Caco-2 (cell line): Measurements from ENCODE around the gene PIGK. TPM values are rescaled to one million over a fixed set of nuclear protein-coding genes. Genes with fewer than 3 reads are reported as not detected.
A peak's percentile ranks its signal among the peaks of the same experiment; 100 is the strongest.

Experiments
- BruUV-seq: library from RNA; stranded (reverse); fragments of 400-500 nt; replicated peaks from 2 replicates; lab custom pipeline; 2021; lab: Mats Ljungman, UMichigan
- CTCF ChIA-PET: fragments of 300-600 bp; sonication (Branson Sonifier 250); formaldehyde crosslinking; loops from one replicate; lab custom pipeline; 2022; ENCODE audit warnings: antibody characterized with exemption; lab: Charles Lee
- POLR2A ChIA-PET: fragments of 300-600 bp; sonication (Branson Sonifier 250); formaldehyde crosslinking; loops from one replicate; lab custom pipeline; 2022; ENCODE audit warnings: antibody characterized with exemption; lab: Charles Lee
- DNase-seq, 2 experiments: peaks; one replicate each; pipeline versions ENCODE4 v3.0.0 to v3.0.0-alpha.2; 2020 to 2022
- H3K27me3 ChIP-seq: replicated peaks from 2 replicates; pipeline ENCODE4 v1.6.0; 2011; ENCODE audit warnings: low read length; ENCODE audit not compliant: control insufficient read depth, insufficient read depth
- H3K36me3 ChIP-seq: 2 replicates; pipeline ENCODE4 v1.5.1; 2011; ENCODE audit warnings: low read length; ENCODE audit not compliant: control insufficient read depth, insufficient read depth
- H3K4me1 ChIP-seq: fragments of 250-450 bp; sonication (Bioruptor Pico); 2 replicates; pipeline ENCODE4 v1.5.1; 2020; ENCODE audit warnings: mild to moderate bottlenecking
- H3K4me3 ChIP-seq: 2 replicates; pipeline ENCODE4 v1.5.1; 2011; ENCODE audit warnings: low read depth, mild to moderate bottlenecking, control low read depth, low read length
- H3K9me3 ChIP-seq: fragments of 250-450 bp; sonication (Bioruptor Pico); 2 replicates; pipeline ENCODE4 v1.5.1; 2020; ENCODE audit warnings: mild to moderate bottlenecking, moderate library complexity
- H3K27ac Mint-ChIP-seq: one replicate; pipeline ENCODE4 v1.8.0; 2022; ENCODE audit warnings: mixed read lengths; ENCODE audit not compliant: unreplicated experiment
- H3K27me3 Mint-ChIP-seq: one replicate; pipeline ENCODE4 v1.8.0; 2022; ENCODE audit warnings: mixed read lengths; ENCODE audit not compliant: insufficient read depth, unreplicated experiment
- H3K36me3 Mint-ChIP-seq: one replicate; pipeline ENCODE4 v1.8.0; 2022; ENCODE audit warnings: mild to moderate bottlenecking, mixed read lengths; ENCODE audit not compliant: insufficient read depth, unreplicated experiment
- H3K4me1 Mint-ChIP-seq: one replicate; pipeline ENCODE4 v1.8.0; 2022; ENCODE audit warnings: low read depth, mixed read lengths; ENCODE audit not compliant: unreplicated experiment
- H3K4me3 Mint-ChIP-seq: one replicate; pipeline ENCODE4 v1.8.0; 2022; ENCODE audit warnings: mild to moderate bottlenecking, moderate library complexity, mixed read lengths; ENCODE audit not compliant: unreplicated experiment
- H3K9me3 Mint-ChIP-seq: one replicate; pipeline ENCODE4 v1.8.0; 2022; ENCODE audit warnings: mixed read lengths; ENCODE audit not compliant: unreplicated experiment
- CTCF ChIP-seq, 2 experiments: fragments of 200-600 bp in 1 of 2; IDR thresholded peaks; 1 replicate in 1 of 2; 2 replicates in 1 of 2; pipeline versions ENCODE4 v1.5.1 to v1.8.0; 2011 to 2022; ENCODE audit warnings: antibody characterized with exemption in 1 of 2, control low read depth in 1 of 2, inconsistent platforms in 1 of 2, low read depth in 1 of 2, low read length in 1 of 2, mild to moderate bottlenecking in 1 of 2, moderate library complexity in 1 of 2; ENCODE audit not compliant: insufficient read depth in 1 of 2, severe bottlenecking in 1 of 2, unreplicated experiment in 1 of 2
- intact Hi-C: fragments of 100-400 bp; cut with micrococcal nuclease; formaldehyde crosslinking; loops from one replicate; pipeline ENCODE4 v1.10.0; 2022; ENCODE audit not compliant: unreplicated experiment
- total RNA-seq: library from RNA; stranded (reverse); gene quantifications from 2 replicates; pipeline ENCODE4 v1.2.3, GENCODE V29; 2022

Gene PIGK
- total RNA-seq, 1 experiment from 2014 or later = 19.7 TPM

GRCh38 chr1:77126307-77126706 is 92.9 kb downstream of the PIGK start:
- BruUV-seq = no TSS peak
- Mint-ChIP-seq H3K27ac (no peak overlapping the region), H3K27me3 (no peaks in the 10 kb centered on the region), H3K4me1 (no peaks in the 10 kb centered on the region), H3K9me3 (no peaks in the 10 kb centered on the region), H3K36me3 (no peaks in the 10 kb centered on the region), H3K4me3 (no peak overlapping the region)
- Histone ChIP-seq H3K9me3 (no peaks in the 10 kb centered on the region), H3K36me3 (no peaks in the 10 kb centered on the region), H3K4me1 (no peaks in the 10 kb centered on the region), H3K4me3 (no peak overlapping the region), H3K27me3 (no peaks in the 10 kb centered on the region)
- CTCF ChIA-PET = no interaction called here
- POLR2A ChIA-PET = no interaction called here
- peak in 1 of 2 experiments; percentile 30 for DNase-seq
- intact Hi-C loops = loop anchor here (1.0 to 5.0 kb wide), 2 partner anchors 225 to 794 kb away; no protein-coding TSS in a partner anchor
- TF ChIP-seq CTCF (IDR thresholded peaks at IDR 0.05; ENCODE audit: insufficient read depth in 1 of 2, low read depth in 1 of 2, low read length in 1 of 2, severe bottlenecking in 1 of 2, unreplicated experiment in 1 of 2) = peak in 1 of 2 experiments; percentile 42

- H3K4me1 Mint-ChIP-seq = no peaks in the 10 kb centered on the region
- TF ChIP-seq CTCF (IDR thresholded peaks at IDR 0.05; ENCODE audit: insufficient read depth in 1 of 2, low read depth in 1 of 2, low read length in 1 of 2, severe bottlenecking in 1 of 2, unreplicated experiment in 1 of 2) = no peak
Measured at GRCh38 chr1:77121503-77121902, 97.7 kb downstream of the PIGK start.

GRCh38 chr1:77120950-77121349 is 98.3 kb downstream of the PIGK start:
- CTCF ChIA-PET = no interaction called here
- H3K36me3 Mint-ChIP-seq = no peaks in the 10 kb centered on the region
- no peaks in the 10 kb centered on the region for H3K9me3 Mint-ChIP-seq
- no peak for TF ChIP-seq CTCF (IDR thresholded peaks at IDR 0.05; ENCODE audit: insufficient read depth in 1 of 2, low read depth in 1 of 2, low read length in 1 of 2, severe bottlenecking in 1 of 2, unreplicated experiment in 1 of 2)
- H3K4me1 Mint-ChIP-seq = no peaks in the 10 kb centered on the region
- H3K27ac Mint-ChIP-seq = no peak overlapping the region
- Histone ChIP-seq H3K36me3 (no peaks in the 10 kb centered on the region), H3K4me3 (no peak overlapping the region), H3K9me3 (no peaks in the 10 kb centered on the region), H3K27me3 (no peaks in the 10 kb centered on the region), H3K4me1 (no peaks in the 10 kb centered on the region)
- intact Hi-C loops = no loop called here
- H3K27me3 Mint-ChIP-seq = no peaks in the 10 kb centered on the region
- DNase-seq = no peak
- POLR2A ChIA-PET = no interaction called here
- H3K4me3 Mint-ChIP-seq = no peak overlapping the region
- no TSS peak for BruUV-seq

More at GRCh38 chr1:77121503-77121902, 97.7 kb downstream of the PIGK start:
- POLR2A ChIA-PET = no interaction called here
- no peaks in the 10 kb centered on the region for H3K36me3 ChIP-seq
- Mint-ChIP-seq H3K36me3 (no peaks in the 10 kb centered on the region), H3K27ac (no peak overlapping the region), H3K9me3 (no peaks in the 10 kb centered on the region), H3K4me3 (no peak overlapping the region), H3K27me3 (no peaks in the 10 kb centered on the region)
- intact Hi-C loops = no loop called here
- CTCF ChIA-PET = no interaction called here
- H3K4me1 ChIP-seq = no peaks in the 10 kb centered on the region
- no peak for DNase-seq
- no peaks in the 10 kb centered on the region for H3K27me3 ChIP-seq
- no peak overlapping the region for H3K4me3 ChIP-seq
- H3K9me3 ChIP-seq = no peaks in the 10 kb centered on the region
- BruUV-seq = no TSS peak
